Measurements from ENCODE around the gene GGNBP2. TPM values are rescaled to one million over a fixed set of nuclear protein-coding genes. Genes with fewer than 3 reads are reported as not detected.

The GGNBP2 gene
- polyA plus RNA-seq, 1 of the 3 experiments (the other 2 are of a cell fraction): 79.3 TPM

GRCh38 chr17:36600936-36601302 lies 56.2 kb downstream of the GGNBP2 start:
- CTCF ChIA-PET: interaction anchor here (0.5 to 4.4 kb wide), 9 partner anchors 8 to 643 kb away, joined by 3 to 86 read pairs (median 8); partner anchors contain the start of genes MYO19 and PIGW
- Histone ChIP-seq H2AFZ (ENCODE audit: low read depth) (peak overlapping the region; percentile 82), H3F3A (replicated peaks; ENCODE audit: insufficient read depth) (peaks cover 16% of the 10 kb centered on the region), H3K36me3 (replicated peaks in 1 of 2; ENCODE audit: control insufficient read depth in 1 of 2, insufficient read depth in 2 of 2, low read length in 1 of 2) (peaks cover 0 to 11% of the 10 kb centered on the region in 2 experiments), H3K4me2 (peak overlapping the region; percentile 94), H3K27ac (ENCODE audit: low read depth in 2 of 2, low read length in 1 of 2) (peak overlapping the region; percentile 76 to 78), H3K9ac (peak overlapping the region; percentile 84), H3K27me3 (ENCODE audit: insufficient read depth) (no peaks in the 10 kb centered on the region), H3K4me1 (ENCODE audit: control insufficient read depth in 1 of 2, insufficient read depth in 2 of 2, low read depth in 1 of 2, low read length in 1 of 2) (peaks cover 0 to 21% of the 10 kb centered on the region in 2 experiments; a peak in 2 of 4 replicates), H3K4me3 (ENCODE audit: low read depth in 2 of 2, low read length in 1 of 2) (peak overlapping the region; percentile 85 to 90), H3K9me3 (no peaks in the 10 kb centered on the region), H3K9me2 (no peaks in the 10 kb centered on the region), H3K79me2 (ENCODE audit: insufficient read depth) (peaks cover 32% of the 10 kb centered on the region; the same call in 1 of the 2 replicates), H4K20me1 (ENCODE audit: insufficient read depth) (peaks cover 7% of the 10 kb centered on the region; the same call in 1 of the 2 replicates)
- POLR2A ChIA-PET: interaction anchor here (1.0 to 2.2 kb wide), 3 partner anchors 8 to 55 kb away, joined by 3 to 16 read pairs (median 5); partner anchors contain the start of gene DHRS11
- no peak for DNase-seq
- TF ChIP-seq JUND (IDR thresholded peaks at IDR 0.05): no peak
- TF ChIP-seq YY1 (IDR thresholded peaks at IDR 0.05; ENCODE audit: low read depth): no peak
- TF ChIP-seq RXRA (IDR thresholded peaks at IDR 0.05; ENCODE audit: borderline replicate concordance, low read depth): no peak
- 28% methylated on average over 8 of the region's 10 CpGs for WGBS (ENCODE audit: low lambda C conversion rate)

- no peaks in the 10 kb centered on the region for H3K9me2 ChIP-seq
- peak; percentile 98 for DNase-seq
- 0% methylated on average over 19 of the region's 60 CpGs for WGBS (ENCODE audit: low lambda C conversion rate)
- H2AFZ ChIP-seq (ENCODE audit: low read depth): peak within 1 kb of the TSS; percentile 82
- H3K36me3 ChIP-seq (replicated peaks in 1 of 2; ENCODE audit: control insufficient read depth in 1 of 2, insufficient read depth in 2 of 2, low read length in 1 of 2): peaks cover 0 to 10% of the 10 kb centered on the region in 2 experiments
- H3K4me1 ChIP-seq (ENCODE audit: control insufficient read depth in 1 of 2, insufficient read depth in 2 of 2, low read depth in 1 of 2, low read length in 1 of 2): peaks cover 0 to 21% of the 10 kb centered on the region in 2 experiments; a peak in 2 of 4 replicates
- H4K20me1 ChIP-seq (ENCODE audit: insufficient read depth): peaks cover 7% of the 10 kb centered on the region; the same call in 1 of the 2 replicates
- CTCF ChIA-PET: interaction anchor here (0.6 to 4.4 kb wide), 19 partner anchors 9 to 772 kb away, joined by 3 to 86 read pairs (median 8); partner anchors contain the start of genes MYO19 and PIGW
- H3K9me3 ChIP-seq: no peaks in the 10 kb centered on the region
- H3K27me3 ChIP-seq (ENCODE audit: insufficient read depth): no peaks in the 10 kb centered on the region
- H3F3A ChIP-seq (replicated peaks; ENCODE audit: insufficient read depth): peaks cover 16% of the 10 kb centered on the region
- peak within 1 kb of the TSS; percentile 76 to 78 for H3K27ac ChIP-seq (ENCODE audit: low read depth in 2 of 2, low read length in 1 of 2)
- peaks cover 33% of the 10 kb centered on the region; the same call in 1 of the 2 replicates for H3K79me2 ChIP-seq (ENCODE audit: insufficient read depth)
- peak within 1 kb of the TSS; percentile 94 for H3K4me2 ChIP-seq
- POLR2A ChIA-PET: interaction anchor here (0.5 to 2.2 kb wide), 6 partner anchors 9 to 617 kb away, joined by 3 to 16 read pairs (median 4); partner anchors contain the start of gene DHRS11
- H3K4me3 ChIP-seq (ENCODE audit: low read depth in 2 of 2, low read length in 1 of 2): peak within 1 kb of the TSS; percentile 85 to 90
- peak within 1 kb of the TSS; percentile 84 for H3K9ac ChIP-seq
- TF ChIP-seq ZBTB33 (IDR thresholded peaks at IDR 0.05; ENCODE audit: borderline replicate concordance, low read depth): no peak
- TF ChIP-seq, protein P1, sequence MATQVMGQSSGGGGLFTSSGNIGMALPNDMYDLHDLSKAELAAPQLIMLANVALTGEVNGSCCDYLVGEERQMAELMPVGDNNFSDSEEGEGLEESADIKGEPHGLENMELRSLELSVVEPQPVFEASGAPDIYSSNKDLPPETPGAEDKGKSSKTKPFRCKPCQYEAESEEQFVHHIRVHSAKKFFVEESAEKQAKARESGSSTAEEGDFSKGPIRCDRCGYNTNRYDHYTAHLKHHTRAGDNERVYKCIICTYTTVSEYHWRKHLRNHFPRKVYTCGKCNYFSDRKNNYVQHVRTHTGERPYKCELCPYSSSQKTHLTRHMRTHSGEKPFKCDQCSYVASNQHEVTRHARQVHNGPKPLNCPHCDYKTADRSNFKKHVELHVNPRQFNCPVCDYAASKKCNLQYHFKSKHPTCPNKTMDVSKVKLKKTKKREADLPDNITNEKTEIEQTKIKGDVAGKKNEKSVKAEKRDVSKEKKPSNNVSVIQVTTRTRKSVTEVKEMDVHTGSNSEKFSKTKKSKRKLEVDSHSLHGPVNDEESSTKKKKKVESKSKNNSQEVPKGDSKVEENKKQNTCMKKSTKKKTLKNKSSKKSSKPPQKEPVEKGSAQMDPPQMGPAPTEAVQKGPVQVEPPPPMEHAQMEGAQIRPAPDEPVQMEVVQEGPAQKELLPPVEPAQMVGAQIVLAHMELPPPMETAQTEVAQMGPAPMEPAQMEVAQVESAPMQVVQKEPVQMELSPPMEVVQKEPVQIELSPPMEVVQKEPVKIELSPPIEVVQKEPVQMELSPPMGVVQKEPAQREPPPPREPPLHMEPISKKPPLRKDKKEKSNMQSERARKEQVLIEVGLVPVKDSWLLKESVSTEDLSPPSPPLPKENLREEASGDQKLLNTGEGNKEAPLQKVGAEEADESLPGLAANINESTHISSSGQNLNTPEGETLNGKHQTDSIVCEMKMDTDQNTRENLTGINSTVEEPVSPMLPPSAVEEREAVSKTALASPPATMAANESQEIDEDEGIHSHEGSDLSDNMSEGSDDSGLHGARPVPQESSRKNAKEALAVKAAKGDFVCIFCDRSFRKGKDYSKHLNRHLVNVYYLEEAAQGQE (IDR thresholded peaks at IDR 0.05; ENCODE audit: low read depth, low read length): peak; percentile 32; the same call in 1 of the 2 replicates
- peak; percentile 58 for TF ChIP-seq CHD2 (IDR thresholded peaks at IDR 0.05; ENCODE audit: low read length, partially characterized antibody)
- TF ChIP-seq GABPA (IDR thresholded peaks at IDR 0.05; ENCODE audit: low read depth): peak; percentile 67
- TF ChIP-seq NRF1 (IDR thresholded peaks at IDR 0.05; ENCODE audit: low read depth, low read length): peak; percentile 78
- TF ChIP-seq TAF1 (IDR thresholded peaks at IDR 0.05; ENCODE audit: borderline replicate concordance, low read depth, low read length): peak; percentile 53; the same call in 1 of the 2 replicates
- peak; percentile 93 for TF ChIP-seq SIN3A (IDR thresholded peaks at IDR 0.05; ENCODE audit: borderline replicate concordance, low read depth, low read length)
- TF ChIP-seq, protein P2, sequence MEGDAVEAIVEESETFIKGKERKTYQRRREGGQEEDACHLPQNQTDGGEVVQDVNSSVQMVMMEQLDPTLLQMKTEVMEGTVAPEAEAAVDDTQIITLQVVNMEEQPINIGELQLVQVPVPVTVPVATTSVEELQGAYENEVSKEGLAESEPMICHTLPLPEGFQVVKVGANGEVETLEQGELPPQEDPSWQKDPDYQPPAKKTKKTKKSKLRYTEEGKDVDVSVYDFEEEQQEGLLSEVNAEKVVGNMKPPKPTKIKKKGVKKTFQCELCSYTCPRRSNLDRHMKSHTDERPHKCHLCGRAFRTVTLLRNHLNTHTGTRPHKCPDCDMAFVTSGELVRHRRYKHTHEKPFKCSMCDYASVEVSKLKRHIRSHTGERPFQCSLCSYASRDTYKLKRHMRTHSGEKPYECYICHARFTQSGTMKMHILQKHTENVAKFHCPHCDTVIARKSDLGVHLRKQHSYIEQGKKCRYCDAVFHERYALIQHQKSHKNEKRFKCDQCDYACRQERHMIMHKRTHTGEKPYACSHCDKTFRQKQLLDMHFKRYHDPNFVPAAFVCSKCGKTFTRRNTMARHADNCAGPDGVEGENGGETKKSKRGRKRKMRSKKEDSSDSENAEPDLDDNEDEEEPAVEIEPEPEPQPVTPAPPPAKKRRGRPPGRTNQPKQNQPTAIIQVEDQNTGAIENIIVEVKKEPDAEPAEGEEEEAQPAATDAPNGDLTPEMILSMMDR (IDR thresholded peaks at IDR 0.05): peak; percentile 25
- TF ChIP-seq MAX (IDR thresholded peaks at IDR 0.05; ENCODE audit: low read depth): peak; percentile 97
- TF ChIP-seq ELF1 (IDR thresholded peaks at IDR 0.05): peak; percentile 95
- TF ChIP-seq RXRA (IDR thresholded peaks at IDR 0.05; ENCODE audit: borderline replicate concordance, low read depth): peak; percentile 66; the same call in 1 of the 2 replicates
- peak; percentile 100 for TF ChIP-seq MXI1 (IDR thresholded peaks at IDR 0.05; ENCODE audit: low read depth, low read length)
- TF ChIP-seq POLR2AphosphoS5 (IDR thresholded peaks at IDR 0.05; ENCODE audit: low read depth, low read length): peak; percentile 84
- TF ChIP-seq, protein P3, sequence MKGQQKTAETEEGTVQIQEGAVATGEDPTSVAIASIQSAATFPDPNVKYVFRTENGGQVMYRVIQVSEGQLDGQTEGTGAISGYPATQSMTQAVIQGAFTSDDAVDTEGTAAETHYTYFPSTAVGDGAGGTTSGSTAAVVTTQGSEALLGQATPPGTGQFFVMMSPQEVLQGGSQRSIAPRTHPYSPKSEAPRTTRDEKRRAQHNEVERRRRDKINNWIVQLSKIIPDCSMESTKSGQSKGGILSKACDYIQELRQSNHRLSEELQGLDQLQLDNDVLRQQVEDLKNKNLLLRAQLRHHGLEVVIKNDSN (IDR thresholded peaks at IDR 0.05; ENCODE audit: borderline replicate concordance, low read depth): peak; percentile 82
These were observed 56.7 kb downstream of the GGNBP2 start, which contains the start of gene MRM1 for GRCh38 chr17:36601303-36602029. Gene MRM1, plus strand, starts transcription at chr17:36601583. Its CDS starts 228 bp downstream, at chr17:36601811.
